HG03280 (cell line): ENCODE measurements around the gene VPS18.

Experiments used
- ATAC-seq: cut with Tn5 transposase; IDR thresholded peaks from one replicate; pipeline ENCODE4 v1.9.1; 2021; ENCODE audit warnings: mild to moderate bottlenecking, moderate library complexity; ENCODE audit not compliant: unreplicated experiment

Gene VPS18

DNA sequence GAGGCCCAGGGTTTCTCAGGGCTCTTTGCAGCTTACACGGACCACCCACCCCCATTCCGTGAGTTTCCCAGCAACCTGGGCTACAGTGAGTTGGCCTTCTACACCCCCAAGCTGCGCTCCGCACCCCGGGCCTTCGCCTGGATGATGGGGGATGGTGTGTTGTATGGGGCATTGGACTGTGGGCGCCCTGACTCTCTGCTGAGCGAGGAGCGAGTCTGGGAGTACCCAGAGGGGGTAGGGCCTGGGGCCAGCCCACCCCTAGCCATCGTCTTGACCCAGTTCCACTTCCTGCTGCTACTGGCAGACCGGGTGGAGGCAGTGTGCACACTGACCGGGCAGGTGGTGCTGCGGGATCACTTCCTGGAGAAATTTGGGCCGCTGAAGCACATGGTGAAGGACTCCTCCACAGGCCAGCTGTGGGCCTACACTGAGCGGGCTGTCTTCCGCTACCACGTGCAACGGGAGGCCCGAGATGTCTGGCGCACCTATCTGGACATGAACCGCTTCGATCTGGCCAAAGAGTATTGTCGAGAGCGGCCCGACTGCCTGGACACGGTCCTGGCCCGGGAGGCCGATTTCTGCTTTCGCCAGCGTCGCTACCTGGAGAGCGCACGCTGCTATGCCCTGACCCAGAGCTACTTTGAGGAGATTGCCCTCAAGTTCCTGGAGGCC lies 5.4 kb downstream of the VPS18 start:
- ATAC-seq = no peak

GRCh38 chr15:40900256-40901052 lies 6.2 kb downstream of the VPS18 start:
- ATAC-seq = no peak

DNA sequence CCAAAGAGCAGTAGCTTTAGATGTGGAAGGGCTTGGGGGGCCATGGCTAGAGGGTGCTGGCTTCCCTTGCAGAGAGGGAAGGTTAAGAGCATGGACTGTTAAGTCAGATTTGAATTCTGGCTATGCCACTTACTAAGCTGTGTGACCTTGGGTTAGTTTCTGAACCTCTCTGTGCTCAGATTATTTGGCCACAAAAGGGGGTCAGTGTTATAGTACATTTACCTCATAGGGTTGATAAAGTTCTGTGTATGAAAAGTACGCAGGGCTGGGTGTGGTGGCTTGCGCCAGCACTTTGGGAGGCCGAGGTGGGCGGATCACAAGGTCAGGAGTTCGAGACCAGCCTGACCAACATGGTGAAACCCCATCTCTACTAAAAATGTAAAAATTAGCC lies 6.8 kb downstream of the VPS18 start:
- no peak for ATAC-seq

GRCh38 chr15:40902605-40903561 lies 8.6 kb downstream of the VPS18 start:
- no peak for ATAC-seq

DNA sequence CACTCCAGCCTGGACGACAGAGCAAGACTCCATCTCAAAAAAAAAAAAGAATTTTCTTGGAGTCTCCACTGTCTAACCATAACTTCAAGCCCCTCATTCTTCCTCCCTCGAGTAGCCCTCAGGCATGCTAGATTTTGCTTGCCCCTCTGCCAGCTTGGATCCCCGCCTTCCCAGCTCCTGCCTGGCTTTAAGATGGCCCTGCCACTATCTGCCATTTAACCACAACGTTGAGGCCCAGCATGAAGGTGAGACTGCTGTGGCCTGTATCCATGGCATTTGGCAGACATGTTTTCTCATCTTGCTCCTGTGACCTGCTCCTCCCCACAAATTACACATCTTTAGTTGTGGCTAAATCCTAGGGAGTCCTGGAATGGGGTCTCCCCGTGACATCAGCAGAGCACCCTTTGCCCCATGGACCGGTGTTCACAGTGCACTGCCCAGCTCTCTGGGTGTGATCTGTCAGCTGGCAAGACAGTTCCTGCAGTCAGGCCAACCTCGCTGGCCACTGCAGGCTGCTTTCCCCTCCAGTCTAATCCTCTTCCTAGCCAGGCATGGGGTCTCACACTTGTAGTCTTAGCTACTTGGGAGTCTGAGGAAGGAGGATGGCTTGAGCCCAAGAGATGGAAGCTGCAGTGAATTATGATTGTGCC lies 10.4 kb downstream of the VPS18 start:
- ATAC-seq = no peak

DNA sequence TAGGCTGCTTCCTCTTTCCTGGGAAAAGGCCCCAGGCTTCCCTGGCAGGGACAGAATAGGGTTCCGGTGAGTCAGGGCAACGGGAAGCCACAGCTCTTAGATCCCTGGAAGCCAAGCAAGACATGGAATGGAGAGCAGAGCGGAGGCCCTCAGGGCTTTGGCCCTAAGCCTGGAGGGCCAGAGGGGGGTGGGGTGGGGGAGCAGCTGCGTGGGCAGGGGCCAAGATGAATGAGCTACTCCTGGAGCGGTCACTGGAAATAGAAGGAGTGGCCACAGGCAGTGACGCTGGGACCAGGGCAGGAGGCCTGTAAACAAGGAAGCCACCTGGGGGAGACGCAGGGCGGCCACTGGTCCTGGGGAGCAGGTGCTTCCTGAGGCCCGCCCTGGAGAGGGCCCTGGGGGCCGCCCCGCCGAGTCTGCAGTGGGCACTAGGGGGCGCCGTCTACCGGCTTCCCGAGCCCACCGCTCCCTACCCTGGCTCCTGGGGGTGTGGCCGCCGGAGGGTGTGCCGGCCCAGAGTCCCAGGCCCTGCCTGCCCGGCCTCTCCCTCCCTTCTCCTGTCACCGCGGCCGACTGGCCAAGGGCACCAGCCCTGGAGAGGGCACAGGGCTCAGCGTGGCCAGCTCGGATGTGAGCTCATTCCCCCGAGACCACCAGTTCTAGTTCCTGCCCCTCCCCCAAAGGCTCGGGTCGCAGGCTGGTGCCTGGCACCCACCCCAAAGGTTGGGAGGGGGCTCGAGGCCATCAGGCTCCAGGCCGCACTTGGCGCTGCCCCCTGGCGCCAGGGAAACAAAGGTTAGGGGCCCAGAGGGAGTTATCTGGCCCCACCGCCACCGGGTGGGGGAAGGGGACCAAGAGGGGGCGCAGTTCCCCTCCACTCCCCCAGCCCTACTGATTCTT lies 12.1 kb downstream of the VPS18 start:
- peak; percentile 73 for ATAC-seq

DNA sequence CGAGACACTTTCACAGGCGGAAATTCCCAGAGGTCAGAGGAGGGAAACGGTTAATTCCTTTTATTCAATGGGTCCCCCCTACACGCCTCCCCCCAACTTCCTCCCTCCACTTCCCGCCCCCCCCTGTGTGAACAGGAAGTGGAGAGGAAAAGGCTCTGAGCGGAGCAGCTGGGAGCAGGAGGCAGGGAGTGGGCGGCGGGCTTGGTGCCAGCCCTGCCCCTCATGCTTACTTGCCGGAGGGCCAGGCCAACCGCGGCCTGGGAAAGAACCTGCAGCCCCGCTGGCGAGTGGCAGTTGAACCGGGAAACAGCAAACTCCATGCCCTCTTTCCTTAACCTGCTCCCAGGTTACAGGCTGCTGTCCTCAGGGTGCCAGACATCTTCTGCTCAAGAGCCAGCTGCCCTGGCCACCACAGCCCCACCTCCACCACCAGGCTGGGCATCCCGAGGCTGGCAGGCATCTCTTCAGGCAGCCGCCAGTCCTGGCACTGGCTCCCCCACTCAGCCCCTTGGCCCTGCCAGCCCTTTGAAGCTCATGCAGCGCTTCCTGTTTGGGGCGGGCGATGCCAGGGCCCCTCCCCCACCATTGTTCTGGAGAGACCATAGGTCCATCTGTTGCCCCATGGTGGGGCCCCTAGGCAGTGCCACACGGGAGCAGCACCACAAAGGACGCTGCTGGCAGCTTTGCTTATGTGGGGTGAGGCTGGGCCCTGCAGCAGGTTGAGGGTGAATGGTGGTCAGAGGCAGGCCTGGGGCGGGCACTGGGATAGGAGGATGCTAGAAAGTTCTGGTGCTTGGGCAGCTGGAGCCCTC lies 12.9 kb downstream of the VPS18 start:
- no peak for ATAC-seq

GRCh38 chr15:40908095-40908494 lies 13.8 kb downstream of the VPS18 start:
- no peak for ATAC-seq

GRCh38 chr15:40909662-40910630 lies 15.7 kb downstream of the VPS18 start:
- no peak for ATAC-seq

- no peak for ATAC-seq
These were observed 16.9 kb downstream of the VPS18 start for GRCh38 chr15:40911141-40911540.

- no peak for ATAC-seq
These were observed 17.4 kb downstream of the VPS18 start for GRCh38 chr15:40911693-40912092.

DNA sequence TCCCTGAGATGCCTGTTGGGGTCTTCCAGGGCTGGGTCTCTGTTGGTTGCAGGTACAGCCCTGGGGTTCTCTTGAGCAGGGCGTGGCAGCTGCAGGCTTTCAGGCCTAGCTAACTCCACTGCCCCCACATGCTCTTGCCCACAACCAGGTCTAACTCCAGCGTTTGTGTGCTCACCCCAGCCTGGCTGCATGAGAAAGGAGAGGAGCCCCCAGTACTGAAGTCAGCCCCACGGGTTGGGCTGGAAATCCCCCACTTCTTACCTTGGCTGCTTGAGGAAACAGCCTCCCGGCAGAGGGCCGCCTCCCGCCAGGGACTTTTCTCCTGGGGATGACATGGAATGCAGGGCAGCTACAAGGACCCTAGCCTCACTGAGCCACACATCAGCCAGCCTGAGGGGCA lies 18.2 kb downstream of the VPS18 start:
- no peak for ATAC-seq

- ATAC-seq = no peak
These were observed 19.8 kb downstream of the VPS18 start for GRCh38 chr15:40914013-40914412.

DNA sequence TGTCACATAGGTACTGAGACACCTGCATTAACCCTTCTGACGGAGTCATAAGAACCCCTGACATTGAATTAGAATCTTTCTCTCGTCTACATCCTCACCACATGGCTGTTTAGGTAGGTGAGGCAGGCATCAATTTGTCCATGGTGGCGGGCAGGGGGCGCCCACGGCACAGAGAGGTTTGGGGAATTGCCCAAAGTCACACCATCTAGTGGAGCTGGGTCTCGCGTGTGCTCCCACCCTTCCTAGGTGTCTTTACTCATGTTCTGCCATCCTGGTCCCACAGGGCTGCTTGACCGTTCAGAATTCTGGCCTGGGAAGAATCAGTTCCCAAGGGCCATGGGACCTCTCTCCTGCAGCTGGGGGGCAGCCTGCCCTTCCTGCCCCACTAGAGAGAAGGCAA lies 20.2 kb downstream of the VPS18 start:
- ATAC-seq = no peak

DNA sequence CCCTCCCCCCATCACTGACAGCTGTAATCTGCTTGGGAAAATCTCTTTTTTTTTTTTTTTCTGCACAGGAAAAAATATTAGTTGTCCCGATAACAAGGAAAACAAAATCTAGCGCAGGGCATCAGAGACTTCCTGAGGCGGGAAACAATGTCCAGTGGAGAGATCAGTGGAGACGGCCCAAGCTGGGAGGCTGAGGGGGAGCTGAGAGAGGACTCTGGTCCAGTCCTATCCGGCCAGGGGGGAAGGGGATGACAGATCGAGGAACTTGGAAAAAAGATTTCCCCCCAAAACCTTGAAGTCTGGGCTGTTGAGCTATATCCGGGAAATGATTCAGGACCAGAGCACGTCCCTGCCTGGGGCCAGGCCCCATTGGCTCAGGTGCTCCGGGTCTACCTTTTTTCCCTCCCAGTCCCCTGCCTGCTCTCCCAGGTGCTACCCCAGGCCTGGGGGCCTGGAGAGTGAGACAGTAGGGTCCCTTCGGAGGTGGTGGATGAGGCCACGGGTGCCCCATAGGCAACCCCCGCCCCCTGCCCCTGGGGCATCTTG lies 20.9 kb downstream of the VPS18 start:
- no peak for ATAC-seq

DNA sequence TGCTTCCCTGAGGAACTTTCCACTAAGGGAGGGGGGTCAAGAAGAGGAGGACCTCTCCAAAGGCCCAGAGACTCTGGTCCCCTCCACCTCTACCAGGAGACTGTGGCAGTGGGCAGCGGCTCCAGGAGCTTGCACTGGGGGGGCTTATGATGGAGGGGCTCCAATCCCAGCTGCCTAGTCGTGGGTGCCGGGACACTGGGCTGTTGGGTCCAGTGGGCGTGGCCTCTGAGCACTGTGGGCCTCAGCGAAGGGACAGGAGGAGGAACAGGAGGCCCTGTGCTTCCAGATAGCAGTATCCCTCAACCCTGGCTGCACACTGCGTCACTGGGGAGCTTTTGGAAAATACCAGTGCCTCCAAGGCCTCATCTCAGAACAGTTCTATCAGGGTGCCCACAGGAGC lies 21.4 kb downstream of the VPS18 start:
- no peak for ATAC-seq

- ATAC-seq = no peak
These were observed 23.3 kb downstream of the VPS18 start for GRCh38 chr15:40917585-40917984.
